T-helper 9 cell (primary cell): ENCODE data around the gene NOL11.
"Not testable (repeated sequence)": the region's sequence is repeated elsewhere in the genome, so short reads cannot be mapped to it uniquely, and the experiment has no call there.

Source experiments
- DNase-seq: peaks from one replicate; pipeline ENCODE4 v3.0.0-alpha.2; 2020

Gene NOL11

GRCh38 chr17:67756766-67757165, 39.0 kb downstream of the NOL11 start:
- not testable (repeated sequence) for DNase-seq

GRCh38 chr17:67759355-67760171, 41.8 kb downstream of the NOL11 start:
- DNase-seq, result no peak

- no peak for DNase-seq
These were observed 47.9 kb downstream of the NOL11 start for GRCh38 chr17:67765623-67766022.

GRCh38 chr17:67769231-67769630, 51.5 kb downstream of the NOL11 start:
- DNase-seq, result no peak

- no peak for DNase-seq
These were observed 52.8 kb downstream of the NOL11 start for GRCh38 chr17:67770539-67770938.

GRCh38 chr17:67772679-67773078, 54.9 kb downstream of the NOL11 start:
- DNase-seq, result no peak

- DNase-seq, result no peak
These were observed 55.5 kb downstream of the NOL11 start for GRCh38 chr17:67773246-67773645.

GRCh38 chr17:67779098-67779672, 61.4 kb downstream of the NOL11 start:
- peak; percentile 20 for DNase-seq

- DNase-seq, result no peak
These were observed 66.8 kb downstream of the NOL11 start for GRCh38 chr17:67784364-67785121.

GRCh38 chr17:67785122-67785477, 67.4 kb downstream of the NOL11 start:
- DNase-seq, result no peak

GRCh38 chr17:67785504-67785903, 67.8 kb downstream of the NOL11 start:
- DNase-seq, result no peak
